ENCODE data around the gene A4GALT.

DNA sequence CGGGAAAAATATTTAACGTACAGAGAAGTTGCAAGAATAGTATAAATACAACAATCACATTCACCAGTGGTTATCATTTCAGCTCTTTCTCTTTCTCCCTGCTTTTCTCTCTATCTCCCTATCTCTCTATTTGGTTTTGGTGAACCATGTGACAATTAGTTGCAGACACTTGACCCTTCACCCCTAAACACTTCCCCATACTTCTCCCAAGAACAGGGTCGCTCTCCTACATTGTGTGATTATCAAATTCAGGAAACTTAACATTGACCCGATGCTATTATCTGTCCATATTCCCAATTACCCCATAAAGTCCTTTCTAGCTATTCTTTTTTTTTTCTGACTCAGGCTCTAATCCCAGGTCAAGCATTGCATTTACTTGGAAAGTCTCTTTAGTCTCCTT lies 66.7 kb downstream of the A4GALT start:
- TF ChIP-seq, protein P1, sequence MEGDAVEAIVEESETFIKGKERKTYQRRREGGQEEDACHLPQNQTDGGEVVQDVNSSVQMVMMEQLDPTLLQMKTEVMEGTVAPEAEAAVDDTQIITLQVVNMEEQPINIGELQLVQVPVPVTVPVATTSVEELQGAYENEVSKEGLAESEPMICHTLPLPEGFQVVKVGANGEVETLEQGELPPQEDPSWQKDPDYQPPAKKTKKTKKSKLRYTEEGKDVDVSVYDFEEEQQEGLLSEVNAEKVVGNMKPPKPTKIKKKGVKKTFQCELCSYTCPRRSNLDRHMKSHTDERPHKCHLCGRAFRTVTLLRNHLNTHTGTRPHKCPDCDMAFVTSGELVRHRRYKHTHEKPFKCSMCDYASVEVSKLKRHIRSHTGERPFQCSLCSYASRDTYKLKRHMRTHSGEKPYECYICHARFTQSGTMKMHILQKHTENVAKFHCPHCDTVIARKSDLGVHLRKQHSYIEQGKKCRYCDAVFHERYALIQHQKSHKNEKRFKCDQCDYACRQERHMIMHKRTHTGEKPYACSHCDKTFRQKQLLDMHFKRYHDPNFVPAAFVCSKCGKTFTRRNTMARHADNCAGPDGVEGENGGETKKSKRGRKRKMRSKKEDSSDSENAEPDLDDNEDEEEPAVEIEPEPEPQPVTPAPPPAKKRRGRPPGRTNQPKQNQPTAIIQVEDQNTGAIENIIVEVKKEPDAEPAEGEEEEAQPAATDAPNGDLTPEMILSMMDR (IDR thresholded peaks at IDR 0.05; ENCODE audit: poor library complexity), result no peak
- no peak for TF ChIP-seq EZH2phosphoT487 (IDR thresholded peaks at IDR 0.05; ENCODE audit: low read depth, severe bottlenecking, unreplicated experiment)
- TF ChIP-seq EZH2 (IDR thresholded peaks at IDR 0.05; ENCODE audit: borderline replicate concordance), result no peak

Data from hepatocyte (in vitro differentiated cells).